Measurements from ENCODE around the gene ABCA13. TPM values are rescaled to one million over a fixed set of nuclear protein-coding genes. Genes with fewer than 3 reads are reported as not detected.

ABCA13 gene
- total and polyA plus RNA-seq, 8 donors: under 0.01 to 1.5 (median 0.32) TPM

DNA sequence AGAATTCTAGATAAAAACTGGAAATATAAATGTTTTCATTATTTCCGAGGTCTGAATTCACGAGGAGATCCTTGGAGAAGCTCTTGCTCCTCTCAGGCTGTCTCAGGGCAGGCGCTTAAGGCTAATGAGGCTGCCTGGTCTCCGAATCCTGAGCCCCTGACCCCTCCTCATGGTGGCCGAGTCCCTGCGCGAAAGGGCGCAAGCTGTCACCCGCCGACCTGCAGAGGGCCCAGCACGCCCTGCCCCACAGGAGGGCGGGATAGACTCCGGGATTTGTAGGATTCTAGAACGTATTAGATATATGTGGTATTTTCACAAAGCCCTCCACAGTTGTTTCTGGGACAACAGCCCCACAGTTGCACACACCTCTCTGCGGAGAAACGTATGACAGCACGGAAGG is 284.1 kb downstream of the ABCA13 start:
- Histone ChIP-seq H3K4me3 (no peak overlapping the region), H3K27me3 (no peaks in the 10 kb centered on the region), H3K9me3 (no peaks in the 10 kb centered on the region), H3K4me1 (no peaks in the 10 kb centered on the region), H3K36me3 (no peaks in the 10 kb centered on the region), H3K27ac (no peak overlapping the region)
- ATAC-seq (no peak), DNase-seq (no peak), FAIRE-seq (no peak)
- 65 to 74% methylated on average over 17 of the region's 17 CpGs for WGBS, 2 donors
- TF ChIP-seq, protein P1, sequence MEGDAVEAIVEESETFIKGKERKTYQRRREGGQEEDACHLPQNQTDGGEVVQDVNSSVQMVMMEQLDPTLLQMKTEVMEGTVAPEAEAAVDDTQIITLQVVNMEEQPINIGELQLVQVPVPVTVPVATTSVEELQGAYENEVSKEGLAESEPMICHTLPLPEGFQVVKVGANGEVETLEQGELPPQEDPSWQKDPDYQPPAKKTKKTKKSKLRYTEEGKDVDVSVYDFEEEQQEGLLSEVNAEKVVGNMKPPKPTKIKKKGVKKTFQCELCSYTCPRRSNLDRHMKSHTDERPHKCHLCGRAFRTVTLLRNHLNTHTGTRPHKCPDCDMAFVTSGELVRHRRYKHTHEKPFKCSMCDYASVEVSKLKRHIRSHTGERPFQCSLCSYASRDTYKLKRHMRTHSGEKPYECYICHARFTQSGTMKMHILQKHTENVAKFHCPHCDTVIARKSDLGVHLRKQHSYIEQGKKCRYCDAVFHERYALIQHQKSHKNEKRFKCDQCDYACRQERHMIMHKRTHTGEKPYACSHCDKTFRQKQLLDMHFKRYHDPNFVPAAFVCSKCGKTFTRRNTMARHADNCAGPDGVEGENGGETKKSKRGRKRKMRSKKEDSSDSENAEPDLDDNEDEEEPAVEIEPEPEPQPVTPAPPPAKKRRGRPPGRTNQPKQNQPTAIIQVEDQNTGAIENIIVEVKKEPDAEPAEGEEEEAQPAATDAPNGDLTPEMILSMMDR (IDR thresholded peaks at IDR 0.05): no peak
- intact Hi-C loops (cut with DNase I): no loop called here

DNA sequence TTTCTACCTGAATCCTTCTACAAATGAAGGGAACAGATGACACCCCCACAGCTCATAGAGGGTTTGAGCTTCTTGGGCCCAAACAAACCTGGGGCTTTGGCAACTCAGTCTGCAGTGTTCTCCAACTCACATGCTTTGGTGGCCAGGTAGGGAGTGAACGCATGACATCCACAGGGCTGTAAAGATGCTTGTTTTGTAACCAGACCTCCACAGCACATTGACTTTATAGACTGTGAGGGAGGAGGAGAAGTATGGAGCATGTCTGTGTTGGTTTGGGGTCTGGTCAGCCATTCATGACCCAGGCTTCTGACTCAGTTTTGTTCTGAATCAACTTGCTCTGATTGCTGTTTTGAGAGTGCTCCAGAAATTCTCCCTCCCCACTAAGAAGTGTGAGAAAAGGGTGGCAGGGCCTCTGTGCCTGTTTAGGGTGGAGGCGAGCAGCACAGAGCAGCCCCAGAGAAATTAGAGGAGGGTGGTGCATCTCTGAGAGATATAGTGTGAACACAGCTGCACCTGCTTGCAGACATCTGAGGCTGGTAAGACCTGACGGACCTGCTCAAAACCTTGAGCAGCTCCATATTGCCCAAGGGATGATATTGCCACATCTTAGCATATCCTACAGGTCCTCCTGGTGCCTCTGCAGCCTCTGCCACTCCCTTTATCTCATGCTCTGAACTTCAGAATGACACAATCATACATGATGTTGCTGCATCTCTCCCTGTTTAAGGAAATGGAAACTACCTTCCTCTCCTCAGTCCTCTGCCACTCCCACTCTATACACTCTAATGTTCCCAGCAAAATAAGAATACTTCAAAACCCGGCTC is 287.7 kb downstream of the ABCA13 start:
- Histone ChIP-seq H3K9me3 (no peaks in the 10 kb centered on the region), H3K27ac (no peak overlapping the region), H3K36me3 (no peaks in the 10 kb centered on the region), H3K4me3 (no peak overlapping the region), H3K27me3 (no peaks in the 10 kb centered on the region), H3K4me1 (no peaks in the 10 kb centered on the region)
- DNase-seq (no peak), FAIRE-seq (no peak), ATAC-seq (no peak)
- intact Hi-C loops (cut with DNase I): no loop called here
- 36 to 57% methylated on average over 4 of the region's 4 CpGs for WGBS, 2 donors
- TF ChIP-seq, protein P1 (IDR thresholded peaks at IDR 0.05): no peak

DNA sequence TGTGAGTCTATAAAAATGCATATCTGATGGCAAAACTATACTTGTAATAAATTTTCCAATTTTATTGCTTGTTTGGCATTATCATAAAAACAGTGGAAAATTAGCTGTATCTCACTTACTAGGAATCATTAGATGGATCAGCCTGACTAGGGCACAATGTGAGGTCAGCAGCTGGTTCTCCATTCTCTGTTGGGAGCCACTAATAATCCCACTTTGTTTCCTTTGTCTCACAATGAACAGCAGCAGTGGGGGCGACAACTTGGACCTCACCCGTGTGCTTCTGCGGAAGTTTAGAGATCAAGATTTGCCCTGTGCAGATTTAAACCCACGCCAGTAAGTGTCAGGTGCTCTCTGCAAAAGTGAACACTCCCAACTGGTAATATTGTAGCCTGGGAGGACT is 295.5 kb downstream of the ABCA13 start:
- DNase-seq: no peak
- TF ChIP-seq, protein P1 (IDR thresholded peaks at IDR 0.05): no peak

DNA sequence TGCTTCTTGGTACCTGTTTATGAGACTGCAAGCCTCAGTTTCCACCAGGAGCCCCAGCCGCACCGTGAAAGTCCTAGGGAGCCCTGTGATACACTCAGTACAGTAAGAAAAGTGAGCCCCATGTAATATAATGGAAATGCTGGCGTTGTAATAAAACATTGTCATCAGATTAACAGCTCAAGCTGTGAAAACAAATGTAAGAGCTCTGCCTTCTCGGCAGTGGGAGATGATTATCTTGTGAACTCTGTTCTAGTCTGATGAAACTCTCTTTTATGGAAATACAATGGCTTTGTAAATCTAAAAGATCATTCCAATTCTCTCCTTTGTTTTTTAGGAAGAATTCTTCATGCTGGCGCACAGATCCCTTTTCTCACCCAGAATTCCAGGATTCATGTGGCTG is 299.9 kb downstream of the ABCA13 start:
- FAIRE-seq (no peak), ATAC-seq (no peak), DNase-seq (no peak)
- Histone ChIP-seq H3K27ac (no peak overlapping the region), H3K27me3 (no peaks in the 10 kb centered on the region), H3K4me1 (no peaks in the 10 kb centered on the region), H3K9me3 (no peaks in the 10 kb centered on the region), H3K36me3 (no peaks in the 10 kb centered on the region), H3K4me3 (no peak overlapping the region)
- TF ChIP-seq, protein P1 (IDR thresholded peaks at IDR 0.05): no peak
- intact Hi-C loops (cut with DNase I): no loop called here
- WGBS, 2 donors: 49 to 58% methylated on average over 5 of the region's 5 CpGs

More for the DNA sequence above, 295.5 kb downstream of the ABCA13 start:
- no peak for FAIRE-seq
- Histone ChIP-seq H3K4me3 (no peak overlapping the region), H3K4me1 (no peaks in the 10 kb centered on the region), H3K27ac (no peak overlapping the region), H3K9me3 (no peaks in the 10 kb centered on the region), H3K36me3 (no peaks in the 10 kb centered on the region), H3K27me3 (no peaks in the 10 kb centered on the region)
- intact Hi-C loops (cut with DNase I): no loop called here
- 63 to 71% methylated on average over 4 of the region's 4 CpGs for WGBS, 2 donors
- ATAC-seq: no peak

DNA sequence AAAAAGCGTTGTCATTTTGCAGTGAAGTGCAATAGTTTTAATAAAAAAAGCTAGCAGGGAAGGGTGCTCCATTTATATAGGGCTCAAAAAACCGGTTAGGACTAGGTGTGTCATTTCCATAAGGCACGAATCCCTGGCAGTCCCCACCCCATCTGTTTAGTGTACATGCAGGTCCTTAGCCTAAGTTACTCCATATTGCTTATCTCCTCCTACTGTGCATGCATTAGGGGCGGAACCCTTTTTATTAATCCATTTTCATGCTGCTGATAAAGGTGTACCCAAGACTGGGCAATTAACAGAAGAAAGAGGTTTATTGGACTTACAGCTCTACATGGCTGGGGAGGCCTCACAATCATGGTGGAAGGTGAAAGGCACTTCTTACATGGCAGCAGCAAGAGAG is 301.4 kb downstream of the ABCA13 start:
- 52 to 72% methylated on average over 4 of the region's 4 CpGs for WGBS, 2 donors
- H3K4me1 ChIP-seq: no peaks in the 10 kb centered on the region
- no peak overlapping the region for H3K27ac ChIP-seq
- no peaks in the 10 kb centered on the region for H3K9me3 ChIP-seq
- intact Hi-C loops (cut with DNase I): no loop called here
- H3K36me3 ChIP-seq: no peaks in the 10 kb centered on the region
- no peak overlapping the region for H3K4me3 ChIP-seq
- no peak for DNase-seq
- no peak for FAIRE-seq
- ATAC-seq: no peak
- TF ChIP-seq, protein P1 (IDR thresholded peaks at IDR 0.05): no peak
- H3K27me3 ChIP-seq: no peaks in the 10 kb centered on the region

Measured in pancreas (tissue), 10 donors.